Islet of Langerhans (tissue), 1 donor: Measurements from ENCODE around the gene RASAL2.
"Not testable (repeated sequence)": the region's sequence is repeated elsewhere in the genome, so short reads cannot be mapped to it uniquely, and the experiment has no call there.

Experiments used
- FAIRE-seq: peaks from one replicate; lab custom pipeline; 2011; peaks lifted over from hg19 to GRCh38; lab: Jason Lieb, UNC

The RASAL2 gene

DNA sequence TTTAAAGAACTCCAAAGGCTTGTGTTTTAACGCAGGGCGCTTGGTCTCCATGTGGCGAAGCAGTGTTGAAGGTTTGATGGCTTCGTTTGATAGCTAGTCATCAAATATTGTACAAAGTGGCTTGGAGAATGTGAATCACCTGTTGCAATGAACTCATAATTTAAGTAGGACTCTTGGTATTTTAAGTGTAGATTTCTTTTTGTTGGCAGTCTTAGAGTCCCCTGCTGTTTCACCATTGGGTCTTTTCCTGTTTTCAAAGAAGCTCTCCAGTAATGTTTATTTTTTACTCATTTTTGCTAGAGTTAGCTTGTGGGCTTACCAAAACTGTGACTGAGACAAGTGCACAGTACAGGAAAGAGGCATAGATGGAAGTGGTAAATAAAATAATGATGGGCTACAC, 26.2 kb downstream of the RASAL2 start:
- no peak for FAIRE-seq

DNA sequence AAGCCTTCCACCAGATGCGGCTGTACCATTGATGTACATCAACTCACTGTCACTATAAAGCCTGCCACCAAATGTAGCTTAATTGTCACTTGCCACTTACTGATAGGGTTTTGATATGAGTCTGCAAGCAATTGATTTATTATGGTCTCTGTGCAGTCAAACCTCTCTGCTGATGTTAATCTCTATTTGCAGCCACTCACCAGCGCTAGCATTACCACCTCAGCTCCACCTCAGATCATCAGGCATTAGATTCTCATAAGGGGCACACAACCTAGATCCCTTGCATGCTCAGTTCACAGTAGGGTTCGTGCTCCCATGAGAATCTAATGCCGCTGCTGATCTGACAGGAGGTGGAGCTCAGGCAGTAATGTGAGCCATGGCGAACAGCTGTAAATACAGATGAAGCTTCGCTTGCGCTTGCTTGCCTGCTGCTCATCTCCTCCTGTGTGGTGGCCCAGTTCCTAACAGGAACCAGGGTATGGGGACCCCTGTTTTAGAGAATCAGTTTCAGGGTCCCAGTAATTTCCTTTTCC, 26.7 kb downstream of the RASAL2 start:
- not testable (repeated sequence) for FAIRE-seq

DNA sequence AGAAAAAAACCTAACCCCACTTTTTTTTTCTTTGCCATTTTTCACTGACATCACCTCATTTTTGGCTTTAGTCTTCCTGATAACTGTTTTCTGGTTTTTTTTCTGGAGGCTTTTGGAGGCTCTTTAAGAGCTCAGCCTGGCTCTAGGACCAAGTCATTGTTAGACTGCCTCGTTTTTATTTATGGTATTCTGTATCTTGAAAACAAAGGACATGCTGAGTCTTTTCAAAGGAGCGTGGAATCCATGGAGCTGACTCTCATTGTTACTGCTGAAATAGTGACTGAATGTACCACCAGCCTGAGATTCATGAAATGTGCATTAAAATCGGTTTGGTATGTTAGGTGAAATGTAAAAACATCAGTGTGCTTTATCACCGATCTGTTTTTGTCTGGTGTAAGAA, 28.0 kb downstream of the RASAL2 start:
- no peak for FAIRE-seq

DNA sequence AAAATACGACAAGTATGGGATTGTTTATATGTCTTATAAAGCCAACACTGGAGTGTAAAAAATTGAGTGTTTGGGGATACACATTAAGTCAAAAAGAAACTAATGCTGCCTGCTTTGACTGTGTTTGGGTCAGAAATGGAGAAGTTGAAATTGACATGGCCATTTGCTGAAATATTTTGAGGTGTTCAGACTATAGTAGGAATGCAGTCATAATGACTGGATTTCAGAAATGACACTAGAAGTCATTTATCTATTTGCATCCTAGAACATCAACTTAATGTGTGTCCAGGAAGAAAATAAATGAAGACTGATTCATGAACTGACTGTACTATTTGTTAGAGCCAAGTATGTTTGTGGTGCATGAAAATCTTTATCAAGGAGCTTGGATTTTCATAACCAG, 28.4 kb downstream of the RASAL2 start:
- no peak for FAIRE-seq

DNA sequence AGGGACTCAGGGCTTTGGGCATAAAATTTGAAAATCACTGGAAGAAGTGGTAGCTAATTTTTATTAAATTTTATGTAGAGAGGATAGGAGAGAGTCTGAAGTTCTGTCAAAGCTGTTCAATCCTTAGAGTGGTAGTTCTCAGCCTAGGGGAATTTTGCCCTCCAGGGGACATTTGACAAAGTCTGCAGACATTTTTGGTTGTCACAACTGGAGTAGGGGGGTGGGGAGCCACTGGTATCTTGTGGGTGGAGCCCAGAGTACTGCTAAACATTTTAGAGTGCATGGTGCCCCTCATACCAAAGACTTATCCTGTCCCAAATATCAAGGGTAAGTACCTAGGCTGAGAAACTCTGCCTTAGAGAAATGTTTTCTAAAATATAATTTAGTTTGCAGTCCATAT, 30.2 kb downstream of the RASAL2 start:
- no peak for FAIRE-seq

DNA sequence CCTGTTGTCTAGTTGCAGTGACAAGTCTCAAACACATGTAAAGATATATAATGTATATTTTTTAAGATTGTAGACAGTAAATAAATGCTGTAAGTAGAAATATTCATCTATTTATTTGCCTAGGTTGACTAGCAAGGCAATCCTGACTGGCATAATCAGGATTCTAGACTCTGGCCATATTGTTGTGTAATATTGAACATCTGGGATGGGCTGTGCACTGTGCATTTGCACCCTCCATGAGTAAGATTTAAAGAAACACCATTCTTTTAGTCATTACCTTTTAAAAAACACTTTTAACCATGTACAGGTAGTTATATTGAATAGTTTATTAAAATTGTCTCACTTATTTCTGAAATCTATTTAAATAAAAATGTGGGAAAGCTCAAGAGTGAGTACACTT, 32.4 kb downstream of the RASAL2 start:
- no peak for FAIRE-seq

DNA sequence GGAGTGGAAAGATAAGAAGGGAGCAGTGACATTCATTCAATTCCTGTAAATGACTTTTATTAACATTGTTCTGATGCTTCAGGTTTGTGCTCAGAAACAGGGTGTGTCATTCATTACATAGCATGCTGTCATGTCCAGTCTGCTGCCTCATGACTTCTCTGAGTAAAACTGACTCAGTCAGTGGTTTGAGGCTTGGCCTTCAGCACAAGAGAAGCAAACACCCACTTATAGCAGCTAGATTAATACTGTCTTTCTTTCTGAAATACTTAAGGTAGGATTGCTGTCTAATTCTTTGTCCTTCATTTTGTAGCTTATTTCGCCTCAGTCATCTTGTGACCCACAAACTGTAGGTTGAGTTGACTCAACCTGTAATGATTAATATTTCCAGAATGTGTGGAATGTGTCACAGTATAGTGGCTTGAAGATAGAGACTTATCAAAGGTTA, 32.9 kb downstream of the RASAL2 start:
- peak; percentile 83 for FAIRE-seq

DNA sequence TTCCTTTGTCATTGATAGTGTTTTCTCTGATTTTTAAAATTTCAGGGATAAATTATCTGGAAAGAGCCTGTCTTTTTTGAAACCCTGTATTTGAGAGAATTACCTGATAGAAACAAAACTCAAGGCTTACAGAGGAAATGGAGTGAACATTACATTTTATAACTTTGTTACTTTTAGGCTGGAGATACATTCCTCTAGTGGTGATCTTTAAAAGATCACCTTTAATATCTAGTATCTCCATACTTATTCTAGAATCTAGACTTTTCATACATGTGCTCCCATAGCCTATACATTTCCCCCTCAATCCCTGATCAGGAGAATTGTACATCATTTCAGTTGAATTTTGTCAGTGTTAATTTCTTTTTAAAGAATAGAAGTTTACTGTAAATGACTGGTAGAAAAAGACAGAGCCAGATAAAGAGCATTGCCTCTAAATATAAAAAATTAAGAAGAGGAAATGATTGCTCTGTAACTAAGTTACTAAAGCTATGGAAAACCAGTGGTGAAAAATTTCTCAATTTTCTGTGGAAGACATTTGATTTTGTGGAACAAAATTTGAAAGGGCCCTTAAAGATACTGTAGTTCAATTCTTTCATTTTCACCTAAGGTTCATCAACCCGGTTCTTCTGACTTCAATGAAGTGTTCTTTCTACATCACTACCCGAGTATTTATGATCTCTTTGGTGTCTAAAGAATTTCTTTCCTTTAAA, 33.7 kb downstream of the RASAL2 start:
- FAIRE-seq, result no peak

DNA sequence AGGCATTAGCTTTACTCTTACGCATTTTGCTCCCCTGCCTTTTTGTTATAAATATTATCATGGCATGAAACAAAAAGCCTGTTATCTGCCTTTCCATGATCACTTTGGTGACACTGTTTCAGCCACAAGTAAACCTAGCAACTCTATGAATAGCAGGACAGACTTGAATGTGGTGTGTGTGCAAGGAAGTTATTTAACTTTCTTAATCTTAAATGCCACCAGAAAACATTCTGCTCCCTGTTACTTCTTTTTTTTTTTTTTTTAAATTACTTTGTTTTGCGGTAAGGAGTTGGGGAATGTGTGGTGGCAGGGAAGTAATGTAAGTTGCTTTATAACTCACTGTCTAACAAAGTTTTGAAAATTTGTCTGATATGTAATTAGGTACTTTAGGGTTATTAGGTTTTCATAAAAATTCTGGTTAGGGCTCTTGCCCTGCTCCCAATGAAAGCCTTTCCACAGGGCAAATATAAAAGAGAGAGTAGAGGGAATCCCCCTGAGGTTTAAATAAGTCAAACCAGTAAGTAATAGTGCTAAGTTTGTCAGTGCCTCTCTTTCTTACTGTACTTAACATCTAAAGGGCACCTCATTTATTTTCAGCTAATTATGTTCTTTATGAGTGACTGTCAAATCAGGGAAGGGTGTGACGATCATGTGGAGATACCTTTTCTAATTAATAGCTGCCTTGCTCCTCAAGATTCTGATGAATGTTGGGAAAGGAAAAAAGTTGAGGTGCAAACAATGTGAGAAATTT, 39.5 kb downstream of the RASAL2 start:
- no peak for FAIRE-seq

DNA sequence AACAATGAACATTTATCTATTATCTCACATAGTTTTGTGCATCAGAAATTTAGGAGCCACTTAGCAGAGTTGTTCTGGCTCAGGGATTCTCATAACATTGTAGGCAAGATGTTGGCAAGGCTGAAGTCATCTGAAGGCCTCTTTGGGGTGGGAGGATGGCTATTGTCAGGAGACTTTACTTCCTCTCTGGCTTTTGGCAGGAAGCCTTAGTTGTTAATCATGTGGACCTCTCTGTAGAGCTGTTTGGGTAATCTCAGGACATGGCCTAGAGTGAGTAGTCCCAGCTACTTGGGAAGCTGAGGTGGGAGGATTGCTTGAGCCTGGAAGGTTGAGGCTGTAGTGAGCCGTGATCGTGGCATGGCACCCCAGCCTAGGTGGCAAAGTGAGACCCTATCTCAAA, 40.2 kb downstream of the RASAL2 start:
- FAIRE-seq, result no peak

DNA sequence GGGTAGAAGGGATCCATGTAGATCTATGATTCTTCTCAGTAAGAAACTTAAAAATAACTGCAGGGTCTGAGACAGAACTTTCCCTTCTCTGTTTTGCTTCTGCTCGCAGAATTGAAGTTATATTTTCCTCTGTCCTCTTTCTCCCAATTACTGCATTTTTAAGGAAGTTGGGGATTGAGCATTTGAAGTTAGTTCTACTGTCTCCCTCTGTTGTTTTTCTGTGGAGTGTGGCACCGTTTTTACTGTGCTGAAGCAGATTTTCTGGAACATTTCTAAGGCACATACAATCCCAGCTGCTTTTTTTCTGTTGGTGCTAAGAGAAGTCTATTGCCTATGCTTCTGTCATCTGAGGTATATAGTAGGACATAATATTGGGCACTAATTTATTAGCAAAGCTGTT, 43.3 kb downstream of the RASAL2 start:
- FAIRE-seq, result no peak

DNA sequence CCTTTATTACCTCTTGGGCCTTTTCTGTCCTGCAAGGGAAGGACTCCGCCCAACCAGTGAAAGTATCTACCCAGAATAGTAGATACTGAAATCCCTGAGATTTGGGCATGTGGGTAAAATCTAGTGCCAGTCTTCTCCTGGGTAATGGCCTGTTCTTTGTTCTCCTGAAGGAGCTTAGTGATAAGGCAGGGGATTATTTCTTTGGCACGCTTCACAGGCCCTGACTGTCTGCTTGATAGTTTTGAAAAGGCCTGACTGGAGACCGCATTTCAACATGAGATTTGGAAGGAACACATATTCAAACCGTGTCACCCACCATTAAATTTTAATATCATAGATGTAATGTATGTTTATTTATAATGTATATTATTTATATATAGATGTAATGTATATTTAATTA, 48.9 kb downstream of the RASAL2 start:
- FAIRE-seq, result no peak

DNA sequence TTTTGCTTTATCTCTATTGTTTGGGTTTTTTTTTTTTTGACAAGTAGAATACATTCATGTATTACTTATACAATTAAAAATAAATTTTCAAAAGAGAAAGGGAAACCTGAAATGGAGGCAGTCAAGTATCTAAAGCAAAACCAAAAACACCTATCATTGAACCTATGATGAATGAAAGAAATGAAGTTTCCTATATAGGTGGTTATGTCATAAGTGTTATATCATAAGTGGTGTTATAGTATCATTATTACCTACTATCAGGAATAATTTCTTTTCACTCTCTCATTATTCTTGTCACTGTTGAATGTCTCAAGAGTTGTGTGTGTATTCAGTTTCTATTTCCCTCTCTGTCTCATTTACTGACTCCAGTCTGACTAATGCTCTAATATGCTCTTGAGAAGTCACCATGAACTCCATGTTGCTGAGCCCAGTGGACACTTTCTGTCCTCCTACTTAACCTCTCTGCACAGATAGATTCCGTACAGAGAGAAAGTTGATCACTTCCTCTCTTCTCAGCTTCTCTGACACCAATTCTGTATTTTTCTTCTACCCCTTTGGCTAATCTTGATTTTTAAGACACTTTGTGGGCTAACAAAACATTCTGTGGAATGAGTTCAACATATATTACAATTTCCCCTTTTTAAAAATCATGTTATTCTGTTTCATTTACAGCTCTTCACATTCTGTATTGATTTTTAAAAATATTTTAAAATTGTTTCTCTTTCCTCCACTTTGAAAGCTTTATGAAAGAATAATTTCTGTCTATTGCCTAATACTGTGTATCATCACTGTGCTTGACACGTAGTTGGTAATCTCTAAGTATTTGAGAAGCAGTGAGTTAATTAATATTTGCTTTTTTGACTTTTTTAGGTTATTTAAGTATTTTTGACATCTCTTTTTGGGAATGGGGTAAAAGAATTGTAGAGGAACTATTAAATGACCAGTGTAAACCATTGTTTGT, 50.1 kb downstream of the RASAL2 start:
- FAIRE-seq, result peak; percentile 66

DNA sequence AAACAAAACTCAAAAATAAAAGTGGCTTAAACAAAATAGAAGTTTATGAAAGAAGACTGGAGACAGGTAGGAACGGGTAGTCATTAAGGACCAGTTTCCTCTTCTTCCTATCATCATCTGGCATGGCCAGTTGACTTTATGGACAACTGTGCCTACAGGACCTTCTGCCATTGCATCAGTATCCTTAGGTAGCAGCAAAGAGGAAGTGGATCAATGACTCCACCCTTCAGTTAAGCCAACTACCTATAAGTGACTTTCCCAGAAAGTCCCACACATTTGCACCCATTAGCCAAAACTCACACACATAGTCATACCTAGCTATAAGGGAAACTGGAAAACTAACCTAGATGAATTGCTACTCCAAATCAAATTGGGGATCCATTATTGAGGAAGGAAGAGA, 51.7 kb downstream of the RASAL2 start:
- FAIRE-seq, result no peak

DNA sequence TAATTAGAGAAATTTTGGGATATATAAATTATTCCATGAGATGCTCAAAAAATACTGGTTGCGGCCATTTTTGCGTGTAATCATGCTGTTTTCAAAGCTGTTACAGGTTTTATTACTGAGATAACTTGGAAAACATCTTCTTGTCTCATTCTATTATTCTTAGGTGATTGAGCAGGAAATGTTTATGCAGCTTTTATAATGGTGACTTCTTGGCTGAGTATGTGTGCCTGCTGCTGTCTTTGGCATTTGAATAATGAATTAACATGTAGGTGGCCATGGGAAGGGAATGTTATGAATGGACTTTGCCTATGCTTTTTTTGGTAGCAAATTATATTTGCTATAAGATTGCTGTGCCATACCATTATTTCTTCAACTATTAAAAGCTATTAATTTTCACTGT, 52.5 kb downstream of the RASAL2 start:
- FAIRE-seq, result no peak

DNA sequence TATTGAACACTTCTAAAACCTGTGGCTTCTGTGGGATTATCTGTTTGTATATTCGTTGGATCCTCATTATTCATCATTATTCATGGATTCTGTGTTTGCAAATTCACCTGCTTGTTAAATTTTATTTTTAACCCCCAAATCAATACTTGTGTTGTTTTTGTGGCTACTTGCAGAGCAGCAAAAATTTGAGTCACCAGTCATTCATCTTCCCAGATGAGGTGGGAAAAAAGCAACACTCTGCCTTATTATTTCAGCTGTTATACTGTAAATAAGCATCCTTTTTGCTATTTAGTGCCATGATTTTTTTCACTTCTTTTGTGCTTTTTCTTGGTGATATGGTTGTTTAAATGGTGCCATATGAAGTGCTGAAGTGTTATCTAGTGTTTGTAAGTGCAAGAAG, 56.7 kb downstream of the RASAL2 start:
- no peak for FAIRE-seq

DNA sequence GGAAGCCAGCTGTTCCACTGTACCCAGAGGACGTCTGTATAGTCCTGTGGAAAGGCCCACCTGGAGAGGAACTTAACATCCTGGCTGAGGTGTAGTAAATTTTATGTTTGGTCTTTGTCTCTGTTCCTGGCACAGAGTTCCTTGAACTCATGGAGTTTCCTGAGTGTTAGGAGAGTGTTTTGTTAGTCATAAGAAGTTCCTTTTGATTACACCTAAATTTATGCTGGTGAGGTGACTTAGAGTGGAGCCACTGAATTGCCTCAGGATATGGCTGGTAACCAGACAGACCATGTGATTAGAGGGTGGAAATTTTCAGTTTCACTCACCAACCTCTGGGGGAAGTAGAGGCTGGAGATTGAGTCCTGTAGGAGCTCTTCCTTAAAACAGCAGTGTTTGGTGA, 57.9 kb downstream of the RASAL2 start:
- no peak for FAIRE-seq

DNA sequence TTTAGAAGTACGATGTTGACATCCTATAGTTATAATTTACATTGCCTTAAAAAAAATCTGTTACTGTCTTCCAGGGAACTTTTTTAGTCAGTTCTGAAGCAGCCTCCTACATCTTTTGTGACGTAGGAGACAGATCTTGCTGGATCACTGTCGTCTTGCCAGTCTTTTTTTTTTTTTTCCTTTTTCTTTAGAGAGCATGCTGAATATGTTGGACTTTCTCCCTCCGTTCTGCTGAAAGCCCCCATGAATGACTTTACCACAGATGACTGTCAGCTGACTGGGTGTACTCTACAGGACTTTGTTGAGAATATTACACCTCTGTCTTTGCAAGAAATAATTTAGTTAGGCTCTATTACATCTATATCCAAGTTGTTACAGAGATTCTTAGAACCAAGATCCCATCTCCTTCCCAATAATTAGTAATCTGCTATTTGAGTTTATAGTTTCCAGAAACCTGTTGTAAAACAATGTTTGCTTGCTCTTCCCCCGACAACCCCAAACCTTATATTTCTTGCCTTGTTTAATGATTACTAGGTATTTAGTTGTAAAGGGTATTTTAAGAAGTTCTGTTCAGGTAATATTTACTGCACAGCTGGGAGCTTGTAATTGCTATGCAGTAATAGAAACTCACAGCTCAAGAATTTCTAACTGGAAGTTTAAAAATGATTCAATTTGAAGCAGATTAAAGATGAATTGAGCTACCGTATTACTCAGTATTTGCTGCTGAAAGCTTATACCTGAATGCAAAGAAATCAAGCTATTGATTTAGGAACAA, 61.8 kb downstream of the RASAL2 start:
- FAIRE-seq, result no peak

DNA sequence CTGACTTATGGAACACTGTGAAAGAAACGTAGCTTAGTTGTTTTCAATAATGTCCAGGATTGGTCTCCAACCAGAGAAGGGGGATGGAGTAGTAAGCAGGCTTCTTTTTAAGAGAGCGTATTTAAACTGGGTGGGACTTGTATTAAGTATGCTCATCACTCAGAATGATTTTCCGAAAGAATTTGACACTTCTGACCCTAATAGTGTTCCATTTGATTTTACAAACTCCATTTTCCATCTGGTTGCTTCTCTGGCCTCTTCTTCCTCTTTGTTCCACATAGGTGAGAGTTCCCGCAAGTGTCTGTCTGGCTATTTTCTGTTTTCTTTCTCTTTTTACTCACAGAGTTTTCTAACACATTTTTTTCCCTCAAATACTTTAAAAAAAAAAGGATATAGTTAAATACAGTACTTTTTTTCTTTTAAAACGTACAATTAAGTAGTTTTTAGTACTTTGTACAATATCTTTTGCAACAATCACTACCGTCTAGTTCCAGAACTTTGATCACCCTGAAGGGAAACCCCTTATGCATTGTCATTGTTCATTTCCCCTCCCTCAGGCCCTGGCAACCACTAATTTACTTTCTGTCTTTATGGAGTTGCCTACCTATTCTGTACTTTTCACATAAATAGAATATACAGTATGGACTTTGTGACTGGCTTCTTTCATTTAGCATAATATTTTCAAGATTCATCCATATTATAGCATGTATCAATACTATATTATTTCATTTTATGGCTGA, 67.0 kb downstream of the RASAL2 start:
- FAIRE-seq, result no peak

DNA sequence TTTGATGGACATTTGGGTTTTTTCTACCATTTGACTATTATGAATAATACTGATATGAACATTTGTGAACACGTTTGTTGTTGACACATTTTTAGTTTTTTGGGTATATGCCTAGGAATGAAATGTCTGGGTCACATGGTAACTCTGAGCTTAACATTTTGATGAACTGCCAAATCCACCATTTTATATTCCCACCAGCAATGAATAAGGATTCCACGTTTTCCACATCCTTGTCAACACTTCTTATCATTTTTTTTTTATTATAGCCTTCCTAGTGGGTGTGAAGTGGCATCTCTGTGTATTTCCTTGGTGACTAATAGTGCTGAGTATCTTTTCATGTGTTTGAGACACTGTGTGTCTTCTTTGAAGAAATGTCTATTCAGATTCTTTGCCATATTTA, 67.6 kb downstream of the RASAL2 start:
- FAIRE-seq, result no peak

DNA sequence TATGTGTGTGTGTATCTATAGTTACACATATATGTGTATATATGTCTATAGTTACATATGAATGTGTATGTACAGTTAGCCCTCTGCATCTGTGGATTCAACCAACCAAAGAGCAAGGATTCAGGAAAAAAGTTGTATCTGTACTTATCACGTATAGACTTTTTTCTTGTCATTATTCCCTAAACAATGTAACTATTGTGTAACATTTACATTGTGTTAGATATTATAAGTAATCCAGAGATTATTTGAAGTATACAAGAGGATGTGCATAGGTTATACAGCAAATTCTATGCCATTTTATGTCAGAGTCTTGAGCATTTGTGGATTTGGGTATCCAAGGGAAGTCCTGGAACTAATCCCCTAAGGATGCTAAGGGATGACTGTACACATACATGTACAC, 71.3 kb downstream of the RASAL2 start:
- peak; percentile 21 for FAIRE-seq
